Trophoblast cell (in vitro differentiated cells and primary cell): Measurements from ENCODE around the gene IL18RAP.

Source experiments
- DNase-seq, 2 donors: peaks; one replicate each; pipeline ENCODE4 v3.0.0-alpha.2; 2016
- H2AFZ ChIP-seq: 2 replicates; pipeline ENCODE4 v1.6.1; 2013; ENCODE audit warnings: low read length, moderate library complexity, mild to moderate bottlenecking; ENCODE audit not compliant: insufficient read depth, poor library complexity
- H2AK5ac ChIP-seq: 2 replicates; pipeline ENCODE4 v1.6.1; 2013; ENCODE audit warnings: mild to moderate bottlenecking, low read length
- H2BK120ac ChIP-seq: 2 replicates; pipeline ENCODE4 v1.6.1; 2013; ENCODE audit warnings: low read length, mild to moderate bottlenecking, moderate library complexity; ENCODE audit not compliant: insufficient read depth, poor library complexity
- H2BK12ac ChIP-seq: 2 replicates; pipeline ENCODE4 v1.6.1; 2013; ENCODE audit warnings: mild to moderate bottlenecking, low read length, moderate library complexity
- H2BK5ac ChIP-seq: 2 replicates; pipeline ENCODE4 v1.6.1; 2013; ENCODE audit warnings: low read length, low read depth, moderate library complexity, mild to moderate bottlenecking; ENCODE audit not compliant: poor library complexity
- H3K14ac ChIP-seq: 2 replicates; pipeline ENCODE4 v1.6.1; 2013; ENCODE audit warnings: mild to moderate bottlenecking, low read length
- H3K18ac ChIP-seq: 2 replicates; pipeline ENCODE4 v1.6.1; 2013; ENCODE audit warnings: mild to moderate bottlenecking, low read length
- H3K23ac ChIP-seq: 2 replicates; pipeline ENCODE4 v1.6.1; 2013; ENCODE audit warnings: low read length
- H3K27ac ChIP-seq: 2 replicates; pipeline ENCODE4 v1.5.1; 2013; ENCODE audit warnings: low read depth, mild to moderate bottlenecking, inconsistent platforms, low read length, moderate library complexity
- H3K27me3 ChIP-seq: 2 replicates; pipeline ENCODE4 v1.6.1; 2013; ENCODE audit warnings: inconsistent platforms, mild to moderate bottlenecking, low read length, moderate library complexity; ENCODE audit not compliant: insufficient read depth
- H3K36me3 ChIP-seq, 2 experiments: 1 replicate in 1 of 2; 2 replicates in 1 of 2; pipeline ENCODE4 v1.6.1; 2013; ENCODE audit warnings: low read length in 2 of 2, mild to moderate bottlenecking in 2 of 2, moderate library complexity in 1 of 2; ENCODE audit not compliant: insufficient read depth in 2 of 2, control insufficient read depth in 1 of 2
- H3K4ac ChIP-seq: 2 replicates; pipeline ENCODE4 v1.6.1; 2013; ENCODE audit warnings: low read depth, mild to moderate bottlenecking, low read length, moderate library complexity
- H3K4me1 ChIP-seq, 2 experiments: 1 replicate in 1 of 2; 2 replicates in 1 of 2; pipeline ENCODE4 v1.6.1; 2013; ENCODE audit warnings: low read length in 2 of 2, mild to moderate bottlenecking in 2 of 2, moderate library complexity in 1 of 2; ENCODE audit not compliant: insufficient read depth in 2 of 2, control insufficient read depth in 1 of 2
- H3K4me2 ChIP-seq: 2 replicates; pipeline ENCODE4 v1.6.1; 2013; ENCODE audit warnings: inconsistent platforms, mild to moderate bottlenecking, low read length, moderate library complexity
- H3K4me3 ChIP-seq: 2 replicates; pipeline ENCODE4 v1.5.1; 2013; ENCODE audit warnings: mild to moderate bottlenecking, low read depth, low read length, inconsistent platforms
- H3K79me1 ChIP-seq: one replicate; pipeline ENCODE4 v1.6.1; 2013; ENCODE audit warnings: low read length
- H3K79me2 ChIP-seq: 2 replicates; pipeline ENCODE4 v1.6.1; 2013; ENCODE audit warnings: low read length, mild to moderate bottlenecking; ENCODE audit not compliant: control insufficient read depth, insufficient read depth, poor library complexity
- H3K9ac ChIP-seq: 2 replicates; pipeline ENCODE4 v1.6.1; 2013; ENCODE audit warnings: mild to moderate bottlenecking, low read length
- H3K9me3 ChIP-seq: 2 replicates; pipeline ENCODE4 v1.6.1; 2013; ENCODE audit warnings: low read depth, mild to moderate bottlenecking, control low read depth, inconsistent platforms, low read length; ENCODE audit not compliant: insufficient read depth
- H4K12ac ChIP-seq: 2 replicates; pipeline ENCODE4 v1.6.1; 2013; ENCODE audit warnings: low read depth, mild to moderate bottlenecking, low read length, moderate library complexity
- H4K8ac ChIP-seq: 2 replicates; pipeline ENCODE4 v1.6.1; 2013; ENCODE audit warnings: low read depth, mild to moderate bottlenecking, low read length, moderate library complexity
- H4K91ac ChIP-seq: one replicate; pipeline ENCODE4 v1.6.1; 2013; ENCODE audit warnings: low read depth, mild to moderate bottlenecking, low read length, moderate library complexity
- WGBS: extraction: QIAGEN DNeasy Blood & Tissue Kit; methylation state at CpG from one replicate; pipeline ENCODE4 v1.1.7; 2013; ENCODE audit warnings: missing lambda C conversion rate; ENCODE audit not compliant: insufficient read length, insufficient coverage; ENCODE audit errors: extremely low coverage; 5-methylcytosine and 5-hydroxymethylcytosine counted together

Gene IL18RAP

GRCh38 chr2:102434655-102435381 is 11.9 kb downstream of the IL18RAP start:
- H3K4me3 ChIP-seq = no peak overlapping the region
- H3K14ac ChIP-seq = no peak overlapping the region
- H3K9ac ChIP-seq = no peak overlapping the region
- H3K4ac ChIP-seq = no peak overlapping the region
- no peaks in the 10 kb centered on the region for H3K27me3 ChIP-seq
- H2BK5ac ChIP-seq = no peak overlapping the region
- H2AK5ac ChIP-seq = no peak overlapping the region
- H2AFZ ChIP-seq = no peak overlapping the region
- H4K91ac ChIP-seq = no peak overlapping the region
- H2BK12ac ChIP-seq = no peak overlapping the region
- no CpG with 5 or more reads among the region's 2 CpGs for WGBS
- H3K27ac ChIP-seq = no peak overlapping the region
- no peak overlapping the region for H4K12ac ChIP-seq
- no peaks in the 10 kb centered on the region for H3K36me3 ChIP-seq
- no peak overlapping the region for H3K23ac ChIP-seq
- H3K4me1 ChIP-seq = peaks cover 4 to 7% of the 10 kb centered on the region in 2 experiments
- H4K8ac ChIP-seq = no peak overlapping the region
- H3K9me3 ChIP-seq = no peaks in the 10 kb centered on the region
- no peak overlapping the region for H2BK120ac ChIP-seq
- H3K79me2 ChIP-seq = no peaks in the 10 kb centered on the region
- no peaks in the 10 kb centered on the region for H3K79me1 ChIP-seq
- H3K4me2 ChIP-seq = no peak overlapping the region
- no peak overlapping the region for H3K18ac ChIP-seq
- DNase-seq = no peak

- Histone ChIP-seq H3K4ac (no peak overlapping the region), H3K9me3 (no peaks in the 10 kb centered on the region), H4K12ac (no peak overlapping the region), H3K79me1 (no peaks in the 10 kb centered on the region), H3K36me3 (no peaks in the 10 kb centered on the region), H3K27me3 (no peaks in the 10 kb centered on the region), H4K91ac (no peak overlapping the region), H3K23ac (no peak overlapping the region), H2BK5ac (no peak overlapping the region), H3K4me2 (no peak overlapping the region), H3K79me2 (no peaks in the 10 kb centered on the region), H2BK12ac (no peak overlapping the region), H3K4me1 (peaks cover 5 to 7% of the 10 kb centered on the region in 2 experiments), H4K8ac (no peak overlapping the region), H3K9ac (no peak overlapping the region), H2BK120ac (no peak overlapping the region), H2AK5ac (no peak overlapping the region), H3K14ac (no peak overlapping the region), H3K27ac (no peak overlapping the region), H3K18ac (no peak overlapping the region), H2AFZ (no peak overlapping the region), H3K4me3 (no peak overlapping the region)
- no peak for DNase-seq
- WGBS = no CpG with 5 or more reads among the region's 2 CpGs
These were observed 12.8 kb downstream of the IL18RAP start for GRCh38 chr2:102435741-102436140.

DNA sequence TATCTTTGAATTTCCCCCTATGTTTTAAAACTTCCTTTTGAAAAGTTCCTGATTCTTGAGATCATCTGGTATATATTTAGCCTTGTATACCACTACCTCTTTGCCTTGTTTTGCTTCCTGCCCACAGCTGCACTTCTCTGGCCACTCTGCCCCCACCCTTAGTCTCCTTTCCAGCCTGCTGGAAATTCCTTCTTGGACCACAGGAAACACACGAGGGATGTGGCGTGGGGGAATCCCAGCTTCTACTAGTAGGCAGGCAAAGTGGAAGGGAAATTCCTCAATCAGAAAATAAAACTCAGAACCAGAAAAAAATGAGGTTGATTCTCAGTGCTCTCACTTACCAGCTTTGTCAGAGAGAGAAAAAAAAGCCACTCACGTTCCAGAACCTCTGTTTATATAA is 13.4 kb downstream of the IL18RAP start:
- Histone ChIP-seq H2AFZ (no peak overlapping the region), H4K91ac (no peak overlapping the region), H3K23ac (no peak overlapping the region), H3K27me3 (no peaks in the 10 kb centered on the region), H3K18ac (no peak overlapping the region), H3K4me1 (peaks cover 5 to 7% of the 10 kb centered on the region in 2 experiments), H4K12ac (no peak overlapping the region), H3K4me3 (no peak overlapping the region), H3K36me3 (no peaks in the 10 kb centered on the region), H3K4me2 (no peak overlapping the region), H3K79me1 (no peaks in the 10 kb centered on the region), H2BK12ac (no peak overlapping the region), H3K9me3 (no peaks in the 10 kb centered on the region), H2BK120ac (no peak overlapping the region), H3K14ac (no peak overlapping the region), H3K27ac (no peak overlapping the region), H3K79me2 (no peaks in the 10 kb centered on the region), H3K4ac (no peak overlapping the region), H2BK5ac (no peak overlapping the region), H4K8ac (no peak overlapping the region), H3K9ac (no peak overlapping the region), H2AK5ac (no peak overlapping the region)
- DNase-seq = no peak
- WGBS = no CpG with 5 or more reads among the region's 3 CpGs

DNA sequence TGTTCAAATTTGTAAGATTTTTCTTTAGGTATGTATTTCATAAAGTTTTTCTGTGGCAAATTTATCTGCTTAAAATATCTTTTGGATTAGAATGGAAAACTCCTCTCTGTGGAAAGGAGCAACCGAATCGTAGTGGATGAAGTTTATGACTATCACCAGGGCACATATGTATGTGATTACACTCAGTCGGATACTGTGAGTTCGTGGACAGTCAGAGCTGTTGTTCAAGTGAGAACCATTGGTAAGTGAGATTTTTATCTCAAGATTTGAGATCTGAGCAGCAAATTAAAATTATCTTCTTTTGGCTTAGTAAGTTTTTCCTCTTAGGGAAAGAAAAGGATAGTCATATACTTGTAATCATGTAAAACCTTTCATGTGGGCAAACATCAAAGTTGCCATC is 14.2 kb downstream of the IL18RAP start:
- no peak overlapping the region for H3K27ac ChIP-seq
- no CpG with 5 or more reads among the region's 4 CpGs for whole genome bisulfite sequencing
- H3K79me1 ChIP-seq = no peaks in the 10 kb centered on the region
- no peaks in the 10 kb centered on the region for H3K79me2 ChIP-seq
- no peak overlapping the region for H3K18ac ChIP-seq
- H2BK12ac ChIP-seq = no peak overlapping the region
- no peak overlapping the region for H3K23ac ChIP-seq
- H2AFZ ChIP-seq = no peak overlapping the region
- no peak overlapping the region for H4K8ac ChIP-seq
- no peaks in the 10 kb centered on the region for H3K27me3 ChIP-seq
- H3K4me2 ChIP-seq = no peak overlapping the region
- no peak overlapping the region for H2BK120ac ChIP-seq
- no peak overlapping the region for H3K14ac ChIP-seq
- DNase-seq = no peak
- H3K4ac ChIP-seq = no peak overlapping the region
- no peak overlapping the region for H4K12ac ChIP-seq
- H2AK5ac ChIP-seq = no peak overlapping the region
- no peak overlapping the region for H4K91ac ChIP-seq
- no peak overlapping the region for H2BK5ac ChIP-seq
- H3K9me3 ChIP-seq = no peaks in the 10 kb centered on the region
- peaks cover 5 to 7% of the 10 kb centered on the region in 2 experiments for H3K4me1 ChIP-seq
- H3K36me3 ChIP-seq = no peaks in the 10 kb centered on the region
- no peak overlapping the region for H3K4me3 ChIP-seq
- H3K9ac ChIP-seq = no peak overlapping the region
